WTC11 (cell line): ENCODE results near the gene SRSF9. TPM values are rescaled to one million over a fixed set of nuclear protein-coding genes. Genes with fewer than 3 reads are reported as not detected.

Source experiments
- ATAC-seq: fragments of 200-7000 bp; cut with Tn5 transposase; 2 replicates; pipeline ENCODE4 v1.10.0; 2021; ENCODE audit warnings: mild to moderate bottlenecking, moderate library complexity
- CTCF ChIA-PET: fragments of 300-600 bp; sonication (Branson Sonifier 250); formaldehyde crosslinking; loops from one replicate; lab custom pipeline; 2021; ENCODE audit warnings: antibody characterized with exemption; lab: Charles Lee
- POLR2A ChIA-PET: fragments of 350-600 bp; sonication (Branson Sonifier 250); formaldehyde crosslinking; loops from one replicate; lab custom pipeline; 2021; ENCODE audit warnings: antibody characterized with exemption; lab: Charles Lee
- DNase-seq: peaks from one replicate; pipeline ENCODE4 v3.0.0; 2021; ENCODE audit warnings: low spot score
- H3K27ac Mint-ChIP-seq: 2 replicates; pipeline ENCODE4 v1.8.0; 2021; ENCODE audit warnings: mixed read lengths
- H3K27me3 Mint-ChIP-seq: 2 replicates; pipeline ENCODE4 v1.8.0; 2021; ENCODE audit warnings: low read depth, mild to moderate bottlenecking, moderate library complexity, mixed read lengths
- H3K36me3 Mint-ChIP-seq: 2 replicates; pipeline ENCODE4 v1.8.0; 2021; ENCODE audit warnings: mixed read lengths
- H3K4me1 Mint-ChIP-seq: 2 replicates; pipeline ENCODE4 v1.8.0; 2022; ENCODE audit warnings: mixed read lengths
- H3K4me3 Mint-ChIP-seq: 2 replicates; pipeline ENCODE4 v1.8.0; 2021; ENCODE audit warnings: mild to moderate bottlenecking, moderate library complexity, mixed read lengths
- H3K9me3 Mint-ChIP-seq: 2 replicates; pipeline ENCODE4 v1.8.0; 2021; ENCODE audit warnings: mixed read lengths
- AFF4 ChIP-seq: sonication (generic); formaldehyde crosslinking; IDR thresholded peaks from 2 replicates; pipeline ENCODE4 v1.8.1; 2023; ENCODE audit warnings: mild to moderate bottlenecking, missing genetic modification reagents, borderline replicate concordance
- ATF6 ChIP-seq: sonication (generic); formaldehyde crosslinking; IDR thresholded peaks from 2 replicates; pipeline ENCODE4 v1.8.1; 2023; ENCODE audit warnings: mild to moderate bottlenecking, missing genetic modification reagents
- CREB1 ChIP-seq: sonication (generic); formaldehyde crosslinking; IDR thresholded peaks from 2 replicates; pipeline ENCODE4 v1.8.0; 2023; ENCODE audit warnings: mild to moderate bottlenecking, missing genetic modification reagents
- FOXK1 ChIP-seq: sonication (generic); formaldehyde crosslinking; IDR thresholded peaks from 2 replicates; pipeline ENCODE4 v1.8.0; 2022; ENCODE audit warnings: mild to moderate bottlenecking, moderate library complexity, missing genetic modification reagents
- GRHL2 ChIP-seq: fragments of 250-450 bp; sonication (Bioruptor Pico); IDR thresholded peaks from 2 replicates; pipeline ENCODE4 v1.8.0; 2022; ENCODE audit warnings: mild to moderate bottlenecking, moderate library complexity; ENCODE audit not compliant: insufficient replicate concordance, severe bottlenecking
- IRF1 ChIP-seq: sonication (generic); formaldehyde crosslinking; IDR thresholded peaks from 2 replicates; pipeline ENCODE4 v1.8.0; 2023; ENCODE audit warnings: missing genetic modification reagents
- KAT7 ChIP-seq: sonication (generic); formaldehyde crosslinking; IDR thresholded peaks from 2 replicates; pipeline ENCODE4 v1.8.1; 2023; ENCODE audit warnings: missing genetic modification reagents, mild to moderate bottlenecking, borderline replicate concordance
- NFATC4 ChIP-seq: fragments of 250-450 bp; sonication (Bioruptor Pico); IDR thresholded peaks from 2 replicates; pipeline ENCODE4 v1.9.0; 2021; ENCODE audit warnings: mild to moderate bottlenecking
- NR3C1 ChIP-seq: sonication (generic); formaldehyde crosslinking; conservative IDR thresholded peaks from 2 replicates; pipeline ENCODE4 v1.8.1; 2023; ENCODE audit warnings: low read depth, mild to moderate bottlenecking, missing genetic modification reagents
- PRRX2 ChIP-seq: fragments of 250-450 bp; sonication (Bioruptor Pico); IDR thresholded peaks from 2 replicates; pipeline ENCODE4 v1.8.0; 2021; ENCODE audit warnings: mild to moderate bottlenecking
- SMAD4 ChIP-seq: sonication (generic); formaldehyde crosslinking; IDR thresholded peaks from 2 replicates; pipeline ENCODE4 v1.8.0; 2022; ENCODE audit warnings: mild to moderate bottlenecking, missing genetic modification reagents
- SP1 ChIP-seq: sonication (generic); formaldehyde crosslinking; conservative IDR thresholded peaks from 2 replicates; pipeline ENCODE4 v1.8.1; 2022; ENCODE audit warnings: missing genetic modification reagents
- ZNF138 ChIP-seq: sonication (generic); formaldehyde crosslinking; conservative IDR thresholded peaks from 2 replicates; pipeline ENCODE4 v1.8.1; 2022; ENCODE audit warnings: mild to moderate bottlenecking, moderate library complexity, missing genetic modification reagents
- total RNA-seq: library from RNA; stranded (reverse); gene quantifications from 3 replicates; pipeline ENCODE4 v1.2.3, GENCODE V29; 2021
- TF ChIP-seq, protein P1 (sequence below): sonication (generic); formaldehyde crosslinking; IDR thresholded peaks from 2 replicates; pipeline ENCODE4 v1.8.0; 2023; ENCODE audit warnings: missing genetic modification reagents, mild to moderate bottlenecking, borderline replicate concordance
- TF ChIP-seq, protein P2 (sequence below): sonication (generic); formaldehyde crosslinking; IDR thresholded peaks from 2 replicates; pipeline ENCODE4 v1.8.0; 2022; ENCODE audit warnings: mild to moderate bottlenecking, missing genetic modification reagents
- TF ChIP-seq, protein P3 (sequence below): sonication (generic); formaldehyde crosslinking; IDR thresholded peaks from 2 replicates; pipeline ENCODE4 v1.8.0; 2022; ENCODE audit warnings: mild to moderate bottlenecking, missing genetic modification reagents
- TF ChIP-seq, protein P4 (sequence below): sonication (generic); formaldehyde crosslinking; IDR thresholded peaks from 2 replicates; pipeline ENCODE4 v1.8.0; 2023; ENCODE audit warnings: mild to moderate bottlenecking, missing genetic modification reagents
- TF ChIP-seq, protein P5 (sequence below): sonication (generic); formaldehyde crosslinking; IDR thresholded peaks from 2 replicates; pipeline ENCODE4 v1.8.0; 2022; ENCODE audit warnings: mild to moderate bottlenecking, missing genetic modification reagents

SRSF9 gene
- total RNA-seq, 1 experiment from 2014 or later: 286 TPM

DNA sequence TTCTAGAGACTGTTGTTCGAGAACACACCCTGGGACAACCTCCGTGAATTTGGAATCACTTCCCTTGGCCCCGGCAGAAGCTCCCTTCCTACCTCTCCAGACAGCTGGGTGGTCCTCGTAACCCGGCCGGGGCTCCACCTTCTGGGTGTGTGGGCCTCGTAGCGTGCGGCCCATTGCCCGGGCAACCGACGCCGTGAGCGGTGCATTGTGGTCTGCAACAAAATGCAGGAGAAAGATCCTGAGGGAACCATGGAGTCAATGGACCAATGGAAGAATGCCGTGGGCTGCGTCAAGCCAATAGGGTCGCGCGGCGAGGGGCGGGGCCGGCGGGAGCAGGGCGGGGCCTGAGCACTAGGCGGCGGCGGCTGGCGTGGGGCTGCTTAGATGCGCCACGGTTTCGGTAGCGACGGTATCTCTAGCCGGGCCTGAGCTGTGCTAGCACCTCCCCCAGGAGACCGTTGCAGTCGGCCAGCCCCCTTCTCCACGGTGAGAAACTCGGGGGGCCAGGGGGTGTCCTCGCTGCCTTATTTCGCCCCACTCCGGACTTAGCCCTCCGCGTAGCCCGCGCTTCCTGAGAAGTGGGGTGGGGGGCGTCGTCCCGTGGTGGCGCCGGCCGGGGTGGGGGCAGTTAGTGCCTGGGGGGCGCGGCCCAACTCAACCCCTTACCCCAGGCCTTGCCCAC is 26.3 kb upstream of the SRSF9 start, which contains the start of gene DYNLL1 (continued):
- TF ChIP-seq, protein P1, sequence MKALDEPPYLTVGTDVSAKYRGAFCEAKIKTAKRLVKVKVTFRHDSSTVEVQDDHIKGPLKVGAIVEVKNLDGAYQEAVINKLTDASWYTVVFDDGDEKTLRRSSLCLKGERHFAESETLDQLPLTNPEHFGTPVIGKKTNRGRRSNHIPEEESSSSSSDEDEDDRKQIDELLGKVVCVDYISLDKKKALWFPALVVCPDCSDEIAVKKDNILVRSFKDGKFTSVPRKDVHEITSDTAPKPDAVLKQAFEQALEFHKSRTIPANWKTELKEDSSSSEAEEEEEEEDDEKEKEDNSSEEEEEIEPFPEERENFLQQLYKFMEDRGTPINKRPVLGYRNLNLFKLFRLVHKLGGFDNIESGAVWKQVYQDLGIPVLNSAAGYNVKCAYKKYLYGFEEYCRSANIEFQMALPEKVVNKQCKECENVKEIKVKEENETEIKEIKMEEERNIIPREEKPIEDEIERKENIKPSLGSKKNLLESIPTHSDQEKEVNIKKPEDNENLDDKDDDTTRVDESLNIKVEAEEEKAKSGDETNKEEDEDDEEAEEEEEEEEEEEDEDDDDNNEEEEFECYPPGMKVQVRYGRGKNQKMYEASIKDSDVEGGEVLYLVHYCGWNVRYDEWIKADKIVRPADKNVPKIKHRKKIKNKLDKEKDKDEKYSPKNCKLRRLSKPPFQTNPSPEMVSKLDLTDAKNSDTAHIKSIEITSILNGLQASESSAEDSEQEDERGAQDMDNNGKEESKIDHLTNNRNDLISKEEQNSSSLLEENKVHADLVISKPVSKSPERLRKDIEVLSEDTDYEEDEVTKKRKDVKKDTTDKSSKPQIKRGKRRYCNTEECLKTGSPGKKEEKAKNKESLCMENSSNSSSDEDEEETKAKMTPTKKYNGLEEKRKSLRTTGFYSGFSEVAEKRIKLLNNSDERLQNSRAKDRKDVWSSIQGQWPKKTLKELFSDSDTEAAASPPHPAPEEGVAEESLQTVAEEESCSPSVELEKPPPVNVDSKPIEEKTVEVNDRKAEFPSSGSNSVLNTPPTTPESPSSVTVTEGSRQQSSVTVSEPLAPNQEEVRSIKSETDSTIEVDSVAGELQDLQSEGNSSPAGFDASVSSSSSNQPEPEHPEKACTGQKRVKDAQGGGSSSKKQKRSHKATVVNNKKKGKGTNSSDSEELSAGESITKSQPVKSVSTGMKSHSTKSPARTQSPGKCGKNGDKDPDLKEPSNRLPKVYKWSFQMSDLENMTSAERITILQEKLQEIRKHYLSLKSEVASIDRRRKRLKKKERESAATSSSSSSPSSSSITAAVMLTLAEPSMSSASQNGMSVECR (CRISPR knock-in tag): peak; percentile 22; the same call in 1 of the 2 replicates
- TF ChIP-seq FOXK1 (CRISPR knock-in tag): peak; percentile 70; the same call in 1 of the 2 replicates
- TF ChIP-seq, protein P2, sequence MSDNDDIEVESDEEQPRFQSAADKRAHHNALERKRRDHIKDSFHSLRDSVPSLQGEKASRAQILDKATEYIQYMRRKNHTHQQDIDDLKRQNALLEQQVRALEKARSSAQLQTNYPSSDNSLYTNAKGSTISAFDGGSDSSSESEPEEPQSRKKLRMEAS (CRISPR knock-in tag): peak; percentile 85
- TF ChIP-seq, protein P3, sequence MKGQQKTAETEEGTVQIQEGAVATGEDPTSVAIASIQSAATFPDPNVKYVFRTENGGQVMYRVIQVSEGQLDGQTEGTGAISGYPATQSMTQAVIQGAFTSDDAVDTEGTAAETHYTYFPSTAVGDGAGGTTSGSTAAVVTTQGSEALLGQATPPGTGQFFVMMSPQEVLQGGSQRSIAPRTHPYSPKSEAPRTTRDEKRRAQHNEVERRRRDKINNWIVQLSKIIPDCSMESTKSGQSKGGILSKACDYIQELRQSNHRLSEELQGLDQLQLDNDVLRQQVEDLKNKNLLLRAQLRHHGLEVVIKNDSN: peak; percentile 57; the same call in 1 of the 2 replicates
- peak; percentile 47; the same call in 1 of the 2 replicates for TF ChIP-seq KAT7 (CRISPR knock-in tag)

GRCh38 chr12:120495186-120495730 is 25.7 kb upstream of the SRSF9 start:
- Mint-ChIP-seq H3K36me3 (peaks cover 34% of the 10 kb centered on the region), H3K27me3 (no peaks in the 10 kb centered on the region), H3K4me3 (peak overlapping the region; percentile 93), H3K27ac (peak overlapping the region; percentile 91), H3K4me1 (peaks cover 33% of the 10 kb centered on the region), H3K9me3 (no peaks in the 10 kb centered on the region)
- ChIA-PET CTCF (interaction anchor here (0.5 to 2.4 kb wide), 12 partner anchors 9 to 193 kb away, joined by 3 to 22 read pairs (median 5); partner anchors contain the start of genes POP5, SIRT4 and SRSF9), POLR2A (interaction anchor here (0.6 to 2.7 kb wide), 12 partner anchors 9 to 1221 kb away, joined by 3 to 9 read pairs (median 3); partner anchors contain the start of genes RNF10 and SRSF9)
- ATAC-seq (peak; percentile 3), DNase-seq (no peak)
- TF ChIP-seq IRF1 (no peak), ATF6 (no peak), GRHL2 (CRISPR knock-in tag) (no peak), SP1 (no peak), CREB1 (CRISPR knock-in tag) (no peak), PRRX2 (CRISPR knock-in tag) (no peak), SMAD4 (CRISPR knock-in tag) (no peak), NFATC4 (CRISPR knock-in tag) (no peak), ZNF138 (no peak), AFF4 (CRISPR knock-in tag) (no peak), NR3C1 (CRISPR knock-in tag) (no peak)
- TF ChIP-seq, protein P4, sequence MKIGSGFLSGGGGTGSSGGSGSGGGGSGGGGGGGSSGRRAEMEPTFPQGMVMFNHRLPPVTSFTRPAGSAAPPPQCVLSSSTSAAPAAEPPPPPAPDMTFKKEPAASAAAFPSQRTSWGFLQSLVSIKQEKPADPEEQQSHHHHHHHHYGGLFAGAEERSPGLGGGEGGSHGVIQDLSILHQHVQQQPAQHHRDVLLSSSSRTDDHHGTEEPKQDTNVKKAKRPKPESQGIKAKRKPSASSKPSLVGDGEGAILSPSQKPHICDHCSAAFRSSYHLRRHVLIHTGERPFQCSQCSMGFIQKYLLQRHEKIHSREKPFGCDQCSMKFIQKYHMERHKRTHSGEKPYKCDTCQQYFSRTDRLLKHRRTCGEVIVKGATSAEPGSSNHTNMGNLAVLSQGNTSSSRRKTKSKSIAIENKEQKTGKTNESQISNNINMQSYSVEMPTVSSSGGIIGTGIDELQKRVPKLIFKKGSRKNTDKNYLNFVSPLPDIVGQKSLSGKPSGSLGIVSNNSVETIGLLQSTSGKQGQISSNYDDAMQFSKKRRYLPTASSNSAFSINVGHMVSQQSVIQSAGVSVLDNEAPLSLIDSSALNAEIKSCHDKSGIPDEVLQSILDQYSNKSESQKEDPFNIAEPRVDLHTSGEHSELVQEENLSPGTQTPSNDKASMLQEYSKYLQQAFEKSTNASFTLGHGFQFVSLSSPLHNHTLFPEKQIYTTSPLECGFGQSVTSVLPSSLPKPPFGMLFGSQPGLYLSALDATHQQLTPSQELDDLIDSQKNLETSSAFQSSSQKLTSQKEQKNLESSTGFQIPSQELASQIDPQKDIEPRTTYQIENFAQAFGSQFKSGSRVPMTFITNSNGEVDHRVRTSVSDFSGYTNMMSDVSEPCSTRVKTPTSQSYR (CRISPR knock-in tag): no peak
- TF ChIP-seq, protein P5, sequence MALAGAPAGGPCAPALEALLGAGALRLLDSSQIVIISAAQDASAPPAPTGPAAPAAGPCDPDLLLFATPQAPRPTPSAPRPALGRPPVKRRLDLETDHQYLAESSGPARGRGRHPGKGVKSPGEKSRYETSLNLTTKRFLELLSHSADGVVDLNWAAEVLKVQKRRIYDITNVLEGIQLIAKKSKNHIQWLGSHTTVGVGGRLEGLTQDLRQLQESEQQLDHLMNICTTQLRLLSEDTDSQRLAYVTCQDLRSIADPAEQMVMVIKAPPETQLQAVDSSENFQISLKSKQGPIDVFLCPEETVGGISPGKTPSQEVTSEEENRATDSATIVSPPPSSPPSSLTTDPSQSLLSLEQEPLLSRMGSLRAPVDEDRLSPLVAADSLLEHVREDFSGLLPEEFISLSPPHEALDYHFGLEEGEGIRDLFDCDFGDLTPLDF: no peak
